HL-60/S4 (cell line): Measurements from ENCODE around the gene TSPAN16.

Source experiments
- in situ Hi-C: fragments of 300-500 bp; cut with MboI; formaldehyde crosslinking; loops from 2 replicates; pipeline ENCODE4 v1.14.3; 2022; ENCODE audit warnings: low sequenced_read_pairs

TSPAN16 gene

DNA sequence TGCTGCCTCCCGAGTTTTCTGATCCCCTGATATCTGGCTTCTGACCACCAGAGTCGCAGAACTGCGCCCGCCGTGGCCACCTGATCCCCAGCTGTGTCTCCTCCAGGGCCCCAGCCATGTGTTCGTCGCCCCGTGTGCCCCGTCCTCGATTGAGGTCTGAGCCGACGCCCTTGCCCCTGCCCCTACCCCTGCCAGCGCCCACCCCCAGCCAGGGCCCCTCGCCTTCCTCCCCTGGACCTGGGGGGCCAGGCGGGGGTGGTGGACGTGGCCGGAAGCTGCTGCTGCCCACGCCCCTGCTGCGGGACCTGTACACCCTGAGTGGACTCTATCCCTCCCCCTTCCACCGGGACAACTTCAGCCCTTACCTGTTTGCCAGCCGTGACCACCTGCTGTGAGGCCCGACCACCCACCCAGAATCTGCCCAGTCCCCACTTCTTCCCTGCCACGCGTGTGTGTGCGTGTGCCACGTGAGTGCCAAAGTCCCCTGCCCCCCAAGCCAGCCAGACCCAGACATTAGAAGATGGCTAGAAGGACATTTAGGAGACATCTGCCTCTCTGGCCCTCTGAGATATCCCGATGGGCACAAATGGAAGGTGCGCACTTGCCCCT, 68.4 kb downstream of the TSPAN16 start:
- in situ Hi-C loops: no loop called here

DNA sequence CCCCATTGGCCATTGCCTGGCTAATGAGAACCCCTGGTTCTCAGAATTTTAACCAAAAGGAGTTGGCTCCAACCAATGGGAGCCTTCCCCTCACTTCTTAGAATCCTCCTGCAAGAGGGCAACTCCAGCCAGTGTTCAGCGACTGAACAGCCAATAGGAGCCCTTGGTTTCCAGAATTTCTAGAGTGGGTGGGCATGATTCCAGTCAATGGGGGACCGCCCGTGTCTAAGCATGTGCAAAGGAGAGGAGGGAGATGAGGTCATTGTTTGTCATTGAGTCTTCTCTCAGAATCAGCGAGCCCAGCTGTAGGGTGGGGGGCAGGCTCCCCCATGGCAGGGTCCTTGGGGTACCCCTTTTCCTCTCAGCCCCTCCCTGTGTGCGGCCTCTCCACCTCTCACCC, 69.0 kb downstream of the TSPAN16 start:
- in situ Hi-C loops: no loop called here
